GM23338 (cell line): ENCODE results near the gene CSTPP1.

ENCODE experiments used
- EZH2 ChIP-seq: fragments of 200-600 bp; sonication (generic); IDR thresholded peaks from one replicate; pipeline ENCODE4 v1.8.0; 2017; ENCODE audit warnings: antibody characterized with exemption, mild to moderate bottlenecking, low read depth; ENCODE audit not compliant: unreplicated experiment
- STAT1 ChIP-seq: IDR thresholded peaks from one replicate; pipeline ENCODE4 v1.6.1; 2016; ENCODE audit warnings: antibody characterized with exemption; ENCODE audit not compliant: unreplicated experiment
- TF ChIP-seq, protein P1 (sequence below), 2 experiments: fragments of 200-600 bp in 1 of 2; sonication (generic) in 1 of 2; conservative IDR thresholded peaks; 2 replicates each; pipeline versions ENCODE4 v1.5.1 to v1.6.1; 2016 to 2017; ENCODE audit warnings: antibody characterized with exemption in 2 of 2, low read depth in 2 of 2, mild to moderate bottlenecking in 2 of 2, moderate library complexity in 1 of 2

DNA sequence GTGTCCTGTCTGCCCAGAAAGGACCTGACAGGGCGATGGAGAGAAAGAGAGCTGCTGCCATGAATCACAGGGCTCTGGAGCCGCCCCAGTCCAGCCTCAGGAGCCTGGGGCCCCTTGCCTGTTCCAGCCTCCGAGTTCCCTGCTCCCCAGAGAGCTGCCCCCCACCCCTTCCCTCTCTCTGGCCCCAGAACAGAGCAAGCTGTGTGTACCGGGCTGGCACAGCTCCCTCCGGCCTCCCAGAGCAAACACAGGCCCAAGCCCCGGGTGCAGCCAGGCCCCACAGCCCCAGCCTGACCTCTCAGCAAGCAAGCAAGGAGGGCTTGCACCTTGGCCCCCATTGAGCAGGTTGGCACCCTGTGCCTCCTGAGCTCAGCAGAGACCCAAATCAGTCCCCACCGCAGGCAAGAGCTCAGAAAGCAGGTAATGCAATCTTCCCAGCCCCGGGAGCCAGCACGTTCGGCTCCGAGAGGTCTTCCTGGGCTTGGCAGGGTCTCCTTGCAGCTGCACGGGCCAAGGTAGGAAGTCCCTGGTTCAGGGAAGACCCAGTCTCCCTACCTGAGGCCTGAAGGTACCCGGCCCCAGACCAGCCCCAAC, 248.2 kb downstream of the CSTPP1 start:
- TF ChIP-seq, protein P1, sequence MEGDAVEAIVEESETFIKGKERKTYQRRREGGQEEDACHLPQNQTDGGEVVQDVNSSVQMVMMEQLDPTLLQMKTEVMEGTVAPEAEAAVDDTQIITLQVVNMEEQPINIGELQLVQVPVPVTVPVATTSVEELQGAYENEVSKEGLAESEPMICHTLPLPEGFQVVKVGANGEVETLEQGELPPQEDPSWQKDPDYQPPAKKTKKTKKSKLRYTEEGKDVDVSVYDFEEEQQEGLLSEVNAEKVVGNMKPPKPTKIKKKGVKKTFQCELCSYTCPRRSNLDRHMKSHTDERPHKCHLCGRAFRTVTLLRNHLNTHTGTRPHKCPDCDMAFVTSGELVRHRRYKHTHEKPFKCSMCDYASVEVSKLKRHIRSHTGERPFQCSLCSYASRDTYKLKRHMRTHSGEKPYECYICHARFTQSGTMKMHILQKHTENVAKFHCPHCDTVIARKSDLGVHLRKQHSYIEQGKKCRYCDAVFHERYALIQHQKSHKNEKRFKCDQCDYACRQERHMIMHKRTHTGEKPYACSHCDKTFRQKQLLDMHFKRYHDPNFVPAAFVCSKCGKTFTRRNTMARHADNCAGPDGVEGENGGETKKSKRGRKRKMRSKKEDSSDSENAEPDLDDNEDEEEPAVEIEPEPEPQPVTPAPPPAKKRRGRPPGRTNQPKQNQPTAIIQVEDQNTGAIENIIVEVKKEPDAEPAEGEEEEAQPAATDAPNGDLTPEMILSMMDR (conservative IDR thresholded peaks at IDR 0.05; ENCODE audit: low read depth in 2 of 2): no peak
- TF ChIP-seq STAT1 (no peak), EZH2 (no peak)
